Coronary artery (tissue), 2 donors: ENCODE measurements around the gene MAIP1.

ENCODE experiments used
- DNase-seq: peaks from one replicate; pipeline ENCODE4 v3.0.0-alpha.2; 2017; ENCODE audit warnings: low spot score
- H3K27ac ChIP-seq, 2 donors: fragments of 200-600 bp; sonication (generic); one replicate each; pipeline ENCODE4 v1.5.1; 2016 to 2019
- H3K4me3 ChIP-seq: fragments of 200-600 bp; sonication (generic); 2 replicates; pipeline ENCODE4 v1.5.1; 2016; ENCODE audit warnings: mild to moderate bottlenecking, moderate library complexity
- CTCF ChIP-seq: fragments of 200-600 bp; sonication (generic); IDR thresholded peaks from one replicate; pipeline ENCODE4 v1.5.1; 2019; ENCODE audit warnings: antibody characterized with exemption

The MAIP1 gene

GRCh38 chr2:199914372-199914958 is 40.9 kb upstream of the MAIP1 start:
- Histone ChIP-seq H3K4me3 (no peak overlapping the region), H3K27ac (no peak overlapping the region)
- no peak for DNase-seq
- TF ChIP-seq CTCF, result no peak

- TF ChIP-seq CTCF, result no peak
- no peak for DNase-seq
- no peak overlapping the region for H3K4me3 ChIP-seq
- no peak overlapping the region for H3K27ac ChIP-seq
Observed at GRCh38 chr2:199916980-199917379, 38.4 kb upstream of the MAIP1 start.

- Histone ChIP-seq H3K4me3 (no peak overlapping the region), H3K27ac (no peak overlapping the region)
- TF ChIP-seq CTCF, result no peak
- DNase-seq, result no peak
Observed at GRCh38 chr2:199922856-199923255, 32.5 kb upstream of the MAIP1 start.

- no peak for TF ChIP-seq CTCF
- no peak overlapping the region for H3K4me3 ChIP-seq
- H3K27ac ChIP-seq, result no peak overlapping the region
- no peak for DNase-seq
Observed at GRCh38 chr2:199923924-199924323, 31.5 kb upstream of the MAIP1 start.

- no peak overlapping the region for H3K4me3 ChIP-seq
- no peak overlapping the region for H3K27ac ChIP-seq
- DNase-seq, result no peak
- no peak for TF ChIP-seq CTCF
Observed at GRCh38 chr2:199926806-199927205, 28.6 kb upstream of the MAIP1 start.

- DNase-seq, result no peak
- TF ChIP-seq CTCF, result no peak
- H3K4me3 ChIP-seq, result no peak overlapping the region
- no peak overlapping the region for H3K27ac ChIP-seq
Observed at GRCh38 chr2:199928226-199928625, 27.2 kb upstream of the MAIP1 start.

GRCh38 chr2:199928626-199929025 is 26.8 kb upstream of the MAIP1 start:
- DNase-seq, result no peak
- no peak for TF ChIP-seq CTCF
- Histone ChIP-seq H3K27ac (no peak overlapping the region), H3K4me3 (no peak overlapping the region)
